Measurements from ENCODE around the gene CAMKV. TPM values are rescaled to one million over a fixed set of nuclear protein-coding genes. Genes with fewer than 3 reads are reported as not detected.

CAMKV gene
- total RNA-seq, 1 experiment from 2014 or later, result 58.2 TPM

DNA sequence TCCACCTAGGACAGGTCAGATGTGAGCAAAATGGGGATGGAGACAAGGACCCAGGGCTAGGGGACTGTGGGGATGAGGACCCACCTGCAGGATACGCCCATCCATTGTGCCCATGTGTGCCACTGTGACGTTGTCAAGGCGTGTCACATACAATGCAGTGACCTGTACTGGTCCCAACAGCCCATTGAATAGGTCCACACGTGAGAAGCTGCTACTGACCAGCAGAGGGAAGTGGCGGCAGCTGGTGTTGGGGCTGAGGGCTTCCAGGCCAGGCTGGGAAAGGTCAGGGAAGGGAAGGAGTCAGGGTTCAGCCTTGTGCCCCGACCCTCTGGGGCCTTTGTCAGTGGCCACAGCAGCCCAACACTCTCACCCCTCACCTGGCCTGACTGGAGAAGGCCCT, 29.3 kb upstream of the CAMKV start:
- CTCF ChIA-PET, result interaction anchor here (0.5 to 8.9 kb wide), 8 partner anchors 12 to 95 kb away, joined by 3 to 103 read pairs (median 18); partner anchors contain the start of gene INKA1
- POLR2A ChIA-PET, result no interaction called here

DNA sequence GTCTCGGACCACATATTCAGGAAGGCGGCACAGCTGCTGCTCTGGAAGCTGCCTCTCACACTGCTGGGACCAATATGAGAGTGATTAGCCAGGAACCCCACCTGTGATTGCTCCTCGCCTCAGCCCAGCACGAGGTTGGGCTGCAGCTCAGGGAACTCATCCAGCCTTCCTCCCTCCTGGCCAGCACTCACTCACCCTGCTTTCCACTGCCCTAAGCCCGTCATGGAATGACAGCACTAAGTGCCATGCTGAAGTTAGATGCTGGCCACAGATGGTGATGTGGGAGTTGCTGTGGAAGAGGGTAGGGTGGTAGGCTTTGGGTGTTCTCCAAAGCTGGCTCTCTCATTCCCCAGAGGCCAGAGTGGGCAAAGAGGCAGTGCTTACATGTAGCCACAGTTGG, 26.6 kb upstream of the CAMKV start:
- Mint-ChIP-seq H3K27me3 (ENCODE audit: low read depth) (no peaks in the 10 kb centered on the region), H3K27ac (no peak overlapping the region), H3K9me3 (no peaks in the 10 kb centered on the region), H3K4me1 (0 out of 2 replicates have a peak, but pooled peaks cover 2% of the 10 kb centered on the region), H3K4me3 (no peak overlapping the region), H3K36me3 (no peaks in the 10 kb centered on the region)
- DNase-seq (ENCODE audit: low spot score) (no peak), ATAC-seq (no peak)
- CTCF ChIA-PET, result interaction anchor here (0.7 to 1.8 kb wide), 3 partner anchors 16 to 93 kb away, joined by 3 to 5 read pairs (median 3); partner anchors contain the start of gene INKA1
- POLR2A ChIA-PET, result no interaction called here
- TF ChIP-seq, protein P1, sequence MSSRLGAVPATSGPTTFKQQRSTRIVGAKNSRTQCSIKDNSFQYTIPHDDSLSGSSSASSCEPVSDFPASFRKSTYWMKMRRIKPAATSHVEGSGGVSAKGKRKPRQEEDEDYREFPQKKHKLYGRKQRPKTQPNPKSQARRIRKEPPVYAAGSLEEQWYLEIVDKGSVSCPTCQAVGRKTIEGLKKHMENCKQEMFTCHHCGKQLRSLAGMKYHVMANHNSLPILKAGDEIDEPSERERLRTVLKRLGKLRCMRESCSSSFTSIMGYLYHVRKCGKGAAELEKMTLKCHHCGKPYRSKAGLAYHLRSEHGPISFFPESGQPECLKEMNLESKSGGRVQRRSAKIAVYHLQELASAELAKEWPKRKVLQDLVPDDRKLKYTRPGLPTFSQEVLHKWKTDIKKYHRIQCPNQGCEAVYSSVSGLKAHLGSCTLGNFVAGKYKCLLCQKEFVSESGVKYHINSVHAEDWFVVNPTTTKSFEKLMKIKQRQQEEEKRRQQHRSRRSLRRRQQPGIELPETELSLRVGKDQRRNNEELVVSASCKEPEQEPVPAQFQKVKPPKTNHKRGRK (CRISPR knock-in tag; IDR thresholded peaks at IDR 0.05; ENCODE audit: borderline replicate concordance), result no peak
- TF ChIP-seq SMAD3 (CRISPR knock-in tag; IDR thresholded peaks at IDR 0.05; ENCODE audit: borderline replicate concordance), result no peak
- TF ChIP-seq ZNF396 (CRISPR knock-in tag; IDR thresholded peaks at IDR 0.05; ENCODE audit: borderline replicate concordance), result no peak
- TF ChIP-seq, protein P2, sequence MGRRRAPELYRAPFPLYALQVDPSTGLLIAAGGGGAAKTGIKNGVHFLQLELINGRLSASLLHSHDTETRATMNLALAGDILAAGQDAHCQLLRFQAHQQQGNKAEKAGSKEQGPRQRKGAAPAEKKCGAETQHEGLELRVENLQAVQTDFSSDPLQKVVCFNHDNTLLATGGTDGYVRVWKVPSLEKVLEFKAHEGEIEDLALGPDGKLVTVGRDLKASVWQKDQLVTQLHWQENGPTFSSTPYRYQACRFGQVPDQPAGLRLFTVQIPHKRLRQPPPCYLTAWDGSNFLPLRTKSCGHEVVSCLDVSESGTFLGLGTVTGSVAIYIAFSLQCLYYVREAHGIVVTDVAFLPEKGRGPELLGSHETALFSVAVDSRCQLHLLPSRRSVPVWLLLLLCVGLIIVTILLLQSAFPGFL (CRISPR knock-in tag; IDR thresholded peaks at IDR 0.05; ENCODE audit: borderline replicate concordance), result no peak
- TF ChIP-seq, protein P3, sequence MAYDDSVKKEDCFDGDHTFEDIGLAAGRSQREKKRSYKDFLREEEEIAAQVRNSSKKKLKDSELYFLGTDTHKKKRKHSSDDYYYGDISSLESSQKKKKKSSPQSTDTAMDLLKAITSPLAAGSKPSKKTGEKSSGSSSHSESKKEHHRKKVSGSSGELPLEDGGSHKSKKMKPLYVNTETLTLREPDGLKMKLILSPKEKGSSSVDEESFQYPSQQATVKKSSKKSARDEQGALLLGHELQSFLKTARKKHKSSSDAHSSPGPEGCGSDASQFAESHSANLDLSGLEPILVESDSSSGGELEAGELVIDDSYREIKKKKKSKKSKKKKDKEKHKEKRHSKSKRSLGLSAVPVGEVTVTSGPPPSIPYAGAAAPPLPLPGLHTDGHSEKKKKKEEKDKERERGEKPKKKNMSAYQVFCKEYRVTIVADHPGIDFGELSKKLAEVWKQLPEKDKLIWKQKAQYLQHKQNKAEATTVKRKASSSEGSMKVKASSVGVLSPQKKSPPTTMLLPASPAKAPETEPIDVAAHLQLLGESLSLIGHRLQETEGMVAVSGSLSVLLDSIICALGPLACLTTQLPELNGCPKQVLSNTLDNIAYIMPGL (CRISPR knock-in tag; IDR thresholded peaks at IDR 0.05), result no peak
- TF ChIP-seq FOXK1 (CRISPR knock-in tag; IDR thresholded peaks at IDR 0.05), result no peak
- TF ChIP-seq TP53 (CRISPR knock-in tag; IDR thresholded peaks at IDR 0.05), result no peak
- TF ChIP-seq, protein P4, sequence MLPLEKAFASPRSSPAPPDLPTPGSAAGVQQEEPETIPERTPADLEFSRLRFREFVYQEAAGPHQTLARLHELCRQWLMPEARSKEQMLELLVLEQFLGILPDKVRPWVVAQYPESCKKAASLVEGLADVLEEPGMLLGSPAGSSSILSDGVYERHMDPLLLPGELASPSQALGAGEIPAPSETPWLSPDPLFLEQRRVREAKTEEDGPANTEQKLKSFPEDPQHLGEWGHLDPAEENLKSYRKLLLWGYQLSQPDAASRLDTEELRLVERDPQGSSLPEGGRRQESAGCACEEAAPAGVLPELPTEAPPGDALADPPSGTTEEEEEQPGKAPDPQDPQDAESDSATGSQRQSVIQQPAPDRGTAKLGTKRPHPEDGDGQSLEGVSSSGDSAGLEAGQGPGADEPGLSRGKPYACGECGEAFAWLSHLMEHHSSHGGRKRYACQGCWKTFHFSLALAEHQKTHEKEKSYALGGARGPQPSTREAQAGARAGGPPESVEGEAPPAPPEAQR (CRISPR knock-in tag; IDR thresholded peaks at IDR 0.05), result no peak

More for the DNA sequence above, 29.3 kb upstream of the CAMKV start:
- Mint-ChIP-seq H3K27me3 (ENCODE audit: low read depth) (no peaks in the 10 kb centered on the region), H3K9me3 (no peaks in the 10 kb centered on the region), H3K4me1 (peaks cover 5% of the 10 kb centered on the region), H3K36me3 (no peaks in the 10 kb centered on the region), H3K27ac (no peak overlapping the region), H3K4me3 (no peak overlapping the region)
- ATAC-seq (no peak), DNase-seq (ENCODE audit: low spot score) (no peak)
- TF ChIP-seq, protein P5, sequence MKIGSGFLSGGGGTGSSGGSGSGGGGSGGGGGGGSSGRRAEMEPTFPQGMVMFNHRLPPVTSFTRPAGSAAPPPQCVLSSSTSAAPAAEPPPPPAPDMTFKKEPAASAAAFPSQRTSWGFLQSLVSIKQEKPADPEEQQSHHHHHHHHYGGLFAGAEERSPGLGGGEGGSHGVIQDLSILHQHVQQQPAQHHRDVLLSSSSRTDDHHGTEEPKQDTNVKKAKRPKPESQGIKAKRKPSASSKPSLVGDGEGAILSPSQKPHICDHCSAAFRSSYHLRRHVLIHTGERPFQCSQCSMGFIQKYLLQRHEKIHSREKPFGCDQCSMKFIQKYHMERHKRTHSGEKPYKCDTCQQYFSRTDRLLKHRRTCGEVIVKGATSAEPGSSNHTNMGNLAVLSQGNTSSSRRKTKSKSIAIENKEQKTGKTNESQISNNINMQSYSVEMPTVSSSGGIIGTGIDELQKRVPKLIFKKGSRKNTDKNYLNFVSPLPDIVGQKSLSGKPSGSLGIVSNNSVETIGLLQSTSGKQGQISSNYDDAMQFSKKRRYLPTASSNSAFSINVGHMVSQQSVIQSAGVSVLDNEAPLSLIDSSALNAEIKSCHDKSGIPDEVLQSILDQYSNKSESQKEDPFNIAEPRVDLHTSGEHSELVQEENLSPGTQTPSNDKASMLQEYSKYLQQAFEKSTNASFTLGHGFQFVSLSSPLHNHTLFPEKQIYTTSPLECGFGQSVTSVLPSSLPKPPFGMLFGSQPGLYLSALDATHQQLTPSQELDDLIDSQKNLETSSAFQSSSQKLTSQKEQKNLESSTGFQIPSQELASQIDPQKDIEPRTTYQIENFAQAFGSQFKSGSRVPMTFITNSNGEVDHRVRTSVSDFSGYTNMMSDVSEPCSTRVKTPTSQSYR (CRISPR knock-in tag; IDR thresholded peaks at IDR 0.05), result no peak
- no peak for TF ChIP-seq NR1H2 (CRISPR knock-in tag; IDR thresholded peaks at IDR 0.05)

DNA sequence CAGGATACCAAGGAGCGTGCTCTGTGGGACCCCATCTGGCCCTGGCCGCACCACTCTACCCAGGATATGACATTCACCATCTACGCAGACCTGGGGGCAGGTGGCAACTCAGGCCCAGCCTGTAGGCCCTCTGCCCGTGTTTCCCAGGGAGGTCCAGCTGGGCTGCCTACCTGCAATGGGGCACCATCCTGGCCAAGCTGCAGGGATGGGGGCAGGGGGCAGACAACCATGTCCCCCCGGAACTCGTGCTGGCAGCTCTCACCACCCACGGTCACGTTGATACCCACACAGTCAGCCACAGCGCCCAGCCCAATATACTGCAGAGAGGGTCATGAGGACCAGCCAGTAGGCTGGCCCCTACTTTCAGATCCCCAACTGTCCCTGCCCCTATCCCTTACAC, 26.1 kb upstream of the CAMKV start:
- POLR2A ChIA-PET, result interaction anchor here (1.3 kb wide), 1 partner anchor 15 kb away, joined by 3 read pairs; no protein-coding TSS in a partner anchor
- Mint-ChIP-seq H3K36me3 (no peaks in the 10 kb centered on the region), H3K27me3 (ENCODE audit: low read depth) (no peaks in the 10 kb centered on the region), H3K27ac (no peak overlapping the region), H3K4me3 (no peak overlapping the region), H3K4me1 (no peaks in the 10 kb centered on the region), H3K9me3 (no peaks in the 10 kb centered on the region)
- ATAC-seq (no peak), DNase-seq (ENCODE audit: low spot score) (no peak)
- CTCF ChIA-PET, result interaction anchor here (0.8 to 1.8 kb wide), 3 partner anchors 15 to 93 kb away, joined by 4 to 5 read pairs (median 4); partner anchors contain the start of gene INKA1
- no peak for TF ChIP-seq ZNF317 (CRISPR knock-in tag; IDR thresholded peaks at IDR 0.05; ENCODE audit: borderline replicate concordance, low read depth)
- TF ChIP-seq, protein P6, sequence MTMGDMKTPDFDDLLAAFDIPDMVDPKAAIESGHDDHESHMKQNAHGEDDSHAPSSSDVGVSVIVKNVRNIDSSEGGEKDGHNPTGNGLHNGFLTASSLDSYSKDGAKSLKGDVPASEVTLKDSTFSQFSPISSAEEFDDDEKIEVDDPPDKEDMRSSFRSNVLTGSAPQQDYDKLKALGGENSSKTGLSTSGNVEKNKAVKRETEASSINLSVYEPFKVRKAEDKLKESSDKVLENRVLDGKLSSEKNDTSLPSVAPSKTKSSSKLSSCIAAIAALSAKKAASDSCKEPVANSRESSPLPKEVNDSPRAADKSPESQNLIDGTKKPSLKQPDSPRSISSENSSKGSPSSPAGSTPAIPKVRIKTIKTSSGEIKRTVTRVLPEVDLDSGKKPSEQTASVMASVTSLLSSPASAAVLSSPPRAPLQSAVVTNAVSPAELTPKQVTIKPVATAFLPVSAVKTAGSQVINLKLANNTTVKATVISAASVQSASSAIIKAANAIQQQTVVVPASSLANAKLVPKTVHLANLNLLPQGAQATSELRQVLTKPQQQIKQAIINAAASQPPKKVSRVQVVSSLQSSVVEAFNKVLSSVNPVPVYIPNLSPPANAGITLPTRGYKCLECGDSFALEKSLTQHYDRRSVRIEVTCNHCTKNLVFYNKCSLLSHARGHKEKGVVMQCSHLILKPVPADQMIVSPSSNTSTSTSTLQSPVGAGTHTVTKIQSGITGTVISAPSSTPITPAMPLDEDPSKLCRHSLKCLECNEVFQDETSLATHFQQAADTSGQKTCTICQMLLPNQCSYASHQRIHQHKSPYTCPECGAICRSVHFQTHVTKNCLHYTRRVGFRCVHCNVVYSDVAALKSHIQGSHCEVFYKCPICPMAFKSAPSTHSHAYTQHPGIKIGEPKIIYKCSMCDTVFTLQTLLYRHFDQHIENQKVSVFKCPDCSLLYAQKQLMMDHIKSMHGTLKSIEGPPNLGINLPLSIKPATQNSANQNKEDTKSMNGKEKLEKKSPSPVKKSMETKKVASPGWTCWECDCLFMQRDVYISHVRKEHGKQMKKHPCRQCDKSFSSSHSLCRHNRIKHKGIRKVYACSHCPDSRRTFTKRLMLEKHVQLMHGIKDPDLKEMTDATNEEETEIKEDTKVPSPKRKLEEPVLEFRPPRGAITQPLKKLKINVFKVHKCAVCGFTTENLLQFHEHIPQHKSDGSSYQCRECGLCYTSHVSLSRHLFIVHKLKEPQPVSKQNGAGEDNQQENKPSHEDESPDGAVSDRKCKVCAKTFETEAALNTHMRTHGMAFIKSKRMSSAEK (CRISPR knock-in tag; IDR thresholded peaks at IDR 0.05; ENCODE audit: borderline replicate concordance), result no peak
- TF ChIP-seq, protein P7, sequence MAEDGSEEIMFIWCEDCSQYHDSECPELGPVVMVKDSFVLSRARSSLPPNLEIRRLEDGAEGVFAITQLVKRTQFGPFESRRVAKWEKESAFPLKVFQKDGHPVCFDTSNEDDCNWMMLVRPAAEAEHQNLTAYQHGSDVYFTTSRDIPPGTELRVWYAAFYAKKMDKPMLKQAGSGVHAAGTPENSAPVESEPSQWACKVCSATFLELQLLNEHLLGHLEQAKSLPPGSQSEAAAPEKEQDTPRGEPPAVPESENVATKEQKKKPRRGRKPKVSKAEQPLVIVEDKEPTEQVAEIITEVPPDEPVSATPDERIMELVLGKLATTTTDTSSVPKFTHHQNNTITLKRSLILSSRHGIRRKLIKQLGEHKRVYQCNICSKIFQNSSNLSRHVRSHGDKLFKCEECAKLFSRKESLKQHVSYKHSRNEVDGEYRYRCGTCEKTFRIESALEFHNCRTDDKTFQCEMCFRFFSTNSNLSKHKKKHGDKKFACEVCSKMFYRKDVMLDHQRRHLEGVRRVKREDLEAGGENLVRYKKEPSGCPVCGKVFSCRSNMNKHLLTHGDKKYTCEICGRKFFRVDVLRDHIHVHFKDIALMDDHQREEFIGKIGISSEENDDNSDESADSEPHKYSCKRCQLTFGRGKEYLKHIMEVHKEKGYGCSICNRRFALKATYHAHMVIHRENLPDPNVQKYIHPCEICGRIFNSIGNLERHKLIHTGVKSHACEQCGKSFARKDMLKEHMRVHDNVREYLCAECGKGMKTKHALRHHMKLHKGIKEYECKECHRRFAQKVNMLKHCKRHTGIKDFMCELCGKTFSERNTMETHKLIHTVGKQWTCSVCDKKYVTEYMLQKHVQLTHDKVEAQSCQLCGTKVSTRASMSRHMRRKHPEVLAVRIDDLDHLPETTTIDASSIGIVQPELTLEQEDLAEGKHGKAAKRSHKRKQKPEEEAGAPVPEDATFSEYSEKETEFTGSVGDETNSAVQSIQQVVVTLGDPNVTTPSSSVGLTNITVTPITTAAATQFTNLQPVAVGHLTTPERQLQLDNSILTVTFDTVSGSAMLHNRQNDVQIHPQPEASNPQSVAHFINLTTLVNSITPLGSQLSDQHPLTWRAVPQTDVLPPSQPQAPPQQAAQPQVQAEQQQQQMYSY (CRISPR knock-in tag; IDR thresholded peaks at IDR 0.05), result no peak
